Renal cortical epithelial cell (primary cell): ENCODE measurements around the gene RNF220. TPM values are rescaled to one million over a fixed set of nuclear protein-coding genes. Genes with fewer than 3 reads are reported as not detected.

Experiments
- total RNA-seq: library from RNA; depleted of rRNA; stranded (reverse); fragments of >200 nt; gene quantifications from 2 replicates; pipeline ENCODE4 v1.2.3, GENCODE V29; 2014

RNF220 gene
- total RNA-seq, 1 donor from 2014 or later: 78.4 TPM

Other genes starting within 250 kb of the RNF220 start
- 12.2 and 17.9 TPM in 2 replicates for gene DMAP1, start 191.8 kb upstream of the RNF220 start, total RNA-seq
- 52.6 and 67.7 TPM in 2 replicates for gene ERI3, start 50.0 kb upstream of the RNF220 start, total RNA-seq